Osteoblast (primary cell): ENCODE measurements around the gene ZNF618. TPM values are rescaled to one million over a fixed set of nuclear protein-coding genes. Genes with fewer than 3 reads are reported as not detected.

Experiments used
- DNase-seq: peaks from one replicate; pipeline ENCODE4 v3.0.0; 2011; ENCODE audit warnings: low spot score, mixed read lengths; ENCODE audit not compliant: insufficient read length; ENCODE audit errors: missing footprints
- H2AFZ ChIP-seq: 2 replicates; pipeline ENCODE4 v1.6.0; 2011; ENCODE audit warnings: mild to moderate bottlenecking, low read length
- H3K27ac ChIP-seq: 2 replicates; pipeline ENCODE4 v1.5.1; 2011; ENCODE audit warnings: mild to moderate bottlenecking, low read depth, low read length, moderate library complexity
- H3K27me3 ChIP-seq: 2 replicates; pipeline ENCODE4 v1.6.0; 2012; ENCODE audit warnings: mild to moderate bottlenecking, control low read depth, inconsistent platforms, low read length, moderate library complexity; ENCODE audit not compliant: insufficient read depth
- H3K36me3 ChIP-seq: 2 replicates; pipeline ENCODE4 v1.5.1; 2011; ENCODE audit warnings: mild to moderate bottlenecking, low read length, control low read depth, moderate library complexity; ENCODE audit not compliant: insufficient read depth
- H3K4me1 ChIP-seq: 2 replicates; pipeline ENCODE4 v1.5.1; 2011; ENCODE audit warnings: mild to moderate bottlenecking, low read length, control low read depth, moderate library complexity; ENCODE audit not compliant: insufficient read depth
- H3K4me2 ChIP-seq: 2 replicates; pipeline ENCODE4 v1.6.0; 2011; ENCODE audit warnings: mild to moderate bottlenecking, low read length; ENCODE audit not compliant: insufficient read depth
- H3K4me3 ChIP-seq: fragments of 200-600 bp; sonication (generic); 3 replicates; pipeline ENCODE4 v1.5.1; 2012; ENCODE audit warnings: mild to moderate bottlenecking, low read length, inconsistent platforms; ENCODE audit not compliant: insufficient read depth
- H3K79me2 ChIP-seq: 2 replicates; pipeline ENCODE4 v1.6.0; 2012; ENCODE audit warnings: mild to moderate bottlenecking, low read length, control low read depth, inconsistent platforms; ENCODE audit not compliant: insufficient read depth
- H3K9me3 ChIP-seq: 2 replicates; pipeline ENCODE4 v1.5.1; 2011; ENCODE audit warnings: low read depth, low read length, control low read depth
- H4K20me1 ChIP-seq: 2 replicates; pipeline ENCODE4 v1.6.0; 2012; ENCODE audit warnings: mild to moderate bottlenecking, low read length, control low read depth; ENCODE audit not compliant: insufficient read depth
- CTCF ChIP-seq: IDR thresholded peaks from 2 replicates; pipeline ENCODE4 v1.5.1; 2011; ENCODE audit warnings: mild to moderate bottlenecking, low read depth, low read length, moderate library complexity; ENCODE audit errors: extremely low read depth
- total RNA-seq: library from RNA; depleted of rRNA; stranded (reverse); fragments of >200 nt; gene quantifications from 2 replicates; pipeline ENCODE4 v1.2.3, GENCODE V29; 2012

ZNF618 gene
- total RNA-seq, 1 donor: 10.1 TPM

- H3K79me2 ChIP-seq: peaks cover 52% of the 10 kb centered on the region
- H3K27me3 ChIP-seq: no peaks in the 10 kb centered on the region
- no peak for TF ChIP-seq CTCF
- peaks cover 77% of the 10 kb centered on the region for H4K20me1 ChIP-seq
- H3K9me3 ChIP-seq: no peaks in the 10 kb centered on the region
- no peak overlapping the region for H3K4me2 ChIP-seq
- peaks cover 19% of the 10 kb centered on the region for H3K4me1 ChIP-seq
- no peak overlapping the region for H2AFZ ChIP-seq
- H3K4me3 ChIP-seq: no peak overlapping the region
- peak; percentile 41 for DNase-seq
- no peak overlapping the region for H3K27ac ChIP-seq
- H3K36me3 ChIP-seq: peaks cover 8% of the 10 kb centered on the region
Observed at GRCh38 chr9:113973963-113974413, 97.9 kb downstream of the ZNF618 start.

- Histone ChIP-seq H3K4me1 (peaks cover 27% of the 10 kb centered on the region), H3K27ac (no peak overlapping the region), H3K79me2 (peaks cover 43% of the 10 kb centered on the region), H3K4me3 (no peak overlapping the region), H2AFZ (no peak overlapping the region), H3K9me3 (no peaks in the 10 kb centered on the region), H3K4me2 (no peak overlapping the region), H3K27me3 (no peaks in the 10 kb centered on the region), H3K36me3 (peaks cover 4% of the 10 kb centered on the region), H4K20me1 (peaks cover 80% of the 10 kb centered on the region)
- no peak for DNase-seq
- no peak for TF ChIP-seq CTCF
Observed at GRCh38 chr9:113976915-113977314, 100.8 kb downstream of the ZNF618 start.

- no peak for TF ChIP-seq CTCF
- no peak overlapping the region for H3K4me2 ChIP-seq
Observed at GRCh38 chr9:113978725-113979342, 102.7 kb downstream of the ZNF618 start.

GRCh38 chr9:113979343-113980127 lies 103.4 kb downstream of the ZNF618 start:
- peak; percentile 52 for DNase-seq
- Histone ChIP-seq H3K36me3 (no peaks in the 10 kb centered on the region), H4K20me1 (peaks cover 73% of the 10 kb centered on the region), H3K79me2 (peaks cover 47% of the 10 kb centered on the region), H3K27me3 (no peaks in the 10 kb centered on the region), H3K27ac (no peak overlapping the region), H3K9me3 (no peaks in the 10 kb centered on the region), H2AFZ (no peak overlapping the region), H3K4me2 (no peak overlapping the region), H3K4me1 (peaks cover 13% of the 10 kb centered on the region), H3K4me3 (no peak overlapping the region)
- TF ChIP-seq CTCF: no peak

More at GRCh38 chr9:113978725-113979342, 102.7 kb downstream of the ZNF618 start:
- peaks cover 43% of the 10 kb centered on the region for H3K79me2 ChIP-seq
- H3K9me3 ChIP-seq: no peaks in the 10 kb centered on the region
- peaks cover 80% of the 10 kb centered on the region for H4K20me1 ChIP-seq
- peaks cover 18% of the 10 kb centered on the region for H3K4me1 ChIP-seq
- H2AFZ ChIP-seq: no peak overlapping the region
- no peak overlapping the region for H3K4me3 ChIP-seq
- no peaks in the 10 kb centered on the region for H3K27me3 ChIP-seq
- no peaks in the 10 kb centered on the region for H3K36me3 ChIP-seq
- no peak overlapping the region for H3K27ac ChIP-seq
- peak; percentile 65 for DNase-seq
